Prostate gland (tissue), 2 donors: ENCODE measurements around the gene TCF4. TPM values are rescaled to one million over a fixed set of nuclear protein-coding genes. Genes with fewer than 3 reads are reported as not detected.

Experiments
- DNase-seq: peaks from one replicate; pipeline ENCODE4 v3.0.0-alpha.2; 2019; ENCODE audit warnings: low spot score
- H3K27ac ChIP-seq, 2 donors: fragments of 200-600 bp; sonication (generic); 2 replicates each; pipeline ENCODE4 v1.5.1; 2017 to 2019
- H3K27me3 ChIP-seq: fragments of 200-600 bp; sonication (generic); replicated peaks from 2 replicates; pipeline ENCODE4 v1.5.1; 2019; ENCODE audit not compliant: insufficient read depth
- H3K36me3 ChIP-seq, 2 donors: fragments of 200-600 bp; sonication (generic); 1 replicate in 1 of 2; 2 replicates in 1 of 2; pipeline versions ENCODE4 v1.5.1 to v1.8.1; 2017 to 2019
- H3K4me1 ChIP-seq: fragments of 200-600 bp; sonication (generic); replicated peaks from 2 replicates; pipeline ENCODE4 v1.5.1; 2019
- H3K4me3 ChIP-seq, 2 donors: fragments of 200-600 bp; sonication (generic); 2 replicates each; pipeline ENCODE4 v1.5.1; 2017 to 2019
- H3K9me3 ChIP-seq: fragments of 200-600 bp; sonication (generic); 2 replicates; pipeline ENCODE4 v1.5.1; 2017
- CTCF ChIP-seq, 4 experiments: fragments of 200-600 bp in 2 of 4; fragments of 450-650 bp in 2 of 4; sonication (generic) in 2 of 4; IDR thresholded peaks; 1 replicate in 3 of 4; 2 replicates in 1 of 4; pipeline ENCODE4 v1.5.1; 2016 to 2019; ENCODE audit warnings: antibody characterized with exemption in 4 of 4, mild to moderate bottlenecking in 2 of 4, moderate library complexity in 2 of 4
- POLR2A ChIP-seq: fragments of 450-650 bp; IDR thresholded peaks from one replicate; pipeline ENCODE4 v1.6.1; 2016; ENCODE audit warnings: antibody characterized with exemption, mild to moderate bottlenecking
- POLR2AphosphoS5 ChIP-seq: sonication (generic); formaldehyde crosslinking; IDR thresholded peaks from one replicate; pipeline ENCODE4 v1.6.1; 2017; ENCODE audit warnings: antibody characterized with exemption
- WGBS: methylation state at CpG from one replicate; pipeline ENCODE4 v1.1.5; 2018; 5-methylcytosine and 5-hydroxymethylcytosine counted together
- intact Hi-C: fragments of 100-400 bp; cut with DNase I; formaldehyde crosslinking; loops from one replicate; pipeline ENCODE4 v1.14.2; 2022
- total RNA-seq, 2 donors: library from RNA; depleted of rRNA; stranded (reverse); fragments of >200 nt; gene quantifications; one replicate each; pipeline ENCODE4 v1.1.0, GENCODE V29; 2016

Gene TCF4
- total RNA-seq, 2 donors from 2014 or later: 29.8 to 87.2 TPM

- Histone ChIP-seq H3K9me3 (no peaks in the 10 kb centered on the region), H3K36me3 (no peaks in the 10 kb centered on the region), H3K27me3 (no peaks in the 10 kb centered on the region), H3K27ac (no peak overlapping the region), H3K4me3 (no peak overlapping the region), H3K4me1 (no peaks in the 10 kb centered on the region)
- WGBS: 84% methylated on average over 4 of the region's 4 CpGs
- TF ChIP-seq POLR2AphosphoS5: no peak
- no peak for TF ChIP-seq CTCF (IDR thresholded peaks at IDR 0.05)
- TF ChIP-seq POLR2A: no peak
- DNase-seq: no peak
- intact Hi-C loops: no loop called here
These were observed 96.4 kb downstream of the TCF4 start for GRCh38 chr18:55491616-55492015.

GRCh38 chr18:55489034-55489986 is 98.7 kb downstream of the TCF4 start:
- intact Hi-C loops: no loop called here
- Histone ChIP-seq H3K4me1 (no peaks in the 10 kb centered on the region), H3K27me3 (no peaks in the 10 kb centered on the region), H3K27ac (no peak overlapping the region), H3K36me3 (no peaks in the 10 kb centered on the region), H3K9me3 (no peaks in the 10 kb centered on the region), H3K4me3 (no peak overlapping the region)
- DNase-seq: no peak
- TF ChIP-seq CTCF (IDR thresholded peaks at IDR 0.05) (no peak), POLR2AphosphoS5 (no peak), POLR2A (no peak)
- WGBS: 70% methylated on average over 10 of the region's 10 CpGs

- H3K27ac ChIP-seq: no peak overlapping the region
- no peak overlapping the region for H3K4me3 ChIP-seq
- no peak for DNase-seq
- TF ChIP-seq CTCF (IDR thresholded peaks at IDR 0.05) (no peak), POLR2A (no peak), POLR2AphosphoS5 (no peak)
- H3K27me3 ChIP-seq: no peaks in the 10 kb centered on the region
- no peaks in the 10 kb centered on the region for H3K36me3 ChIP-seq
- intact Hi-C loops: no loop called here
- no peaks in the 10 kb centered on the region for H3K4me1 ChIP-seq
- H3K9me3 ChIP-seq: no peaks in the 10 kb centered on the region
- 29% methylated on average over 2 of the region's 2 CpGs for WGBS
These were observed 99.5 kb downstream of the TCF4 start for GRCh38 chr18:55488473-55488872.

- TF ChIP-seq CTCF (IDR thresholded peaks at IDR 0.05) (no peak), POLR2AphosphoS5 (no peak), POLR2A (no peak)
- Histone ChIP-seq H3K27me3 (no peaks in the 10 kb centered on the region), H3K27ac (no peak overlapping the region), H3K9me3 (no peaks in the 10 kb centered on the region), H3K36me3 (no peaks in the 10 kb centered on the region), H3K4me1 (no peaks in the 10 kb centered on the region), H3K4me3 (no peak overlapping the region)
- intact Hi-C loops: no loop called here
- DNase-seq: no peak
- 74% methylated on average over 4 of the region's 4 CpGs for WGBS
These were observed 100.0 kb downstream of the TCF4 start for GRCh38 chr18:55487997-55488396.

- Histone ChIP-seq H3K4me1 (no peaks in the 10 kb centered on the region), H3K4me3 (no peak overlapping the region), H3K36me3 (no peaks in the 10 kb centered on the region), H3K27ac (no peak overlapping the region), H3K9me3 (no peaks in the 10 kb centered on the region), H3K27me3 (no peaks in the 10 kb centered on the region)
- intact Hi-C loops: no loop called here
- no peak for DNase-seq
- no peak for TF ChIP-seq POLR2A
- TF ChIP-seq POLR2AphosphoS5: no peak
- TF ChIP-seq CTCF (IDR thresholded peaks at IDR 0.05): no peak
- 79% methylated on average over 3 of the region's 3 CpGs for WGBS
These were observed 101.1 kb downstream of the TCF4 start for GRCh38 chr18:55486936-55487335.
